GM12891 (cell line): Measurements from ENCODE around the gene TMEM59.

Experiments used
- POLR2A ChIP-seq: IDR thresholded peaks from 2 replicates; pipeline ENCODE4 v1.6.1; 2011; ENCODE audit warnings: low read depth, low read length, control low read depth
- POLR2AphosphoS5 ChIP-seq: IDR thresholded peaks from 2 replicates; pipeline ENCODE4 v1.6.1; 2011; ENCODE audit warnings: low read depth, low read length, control low read depth

DNA sequence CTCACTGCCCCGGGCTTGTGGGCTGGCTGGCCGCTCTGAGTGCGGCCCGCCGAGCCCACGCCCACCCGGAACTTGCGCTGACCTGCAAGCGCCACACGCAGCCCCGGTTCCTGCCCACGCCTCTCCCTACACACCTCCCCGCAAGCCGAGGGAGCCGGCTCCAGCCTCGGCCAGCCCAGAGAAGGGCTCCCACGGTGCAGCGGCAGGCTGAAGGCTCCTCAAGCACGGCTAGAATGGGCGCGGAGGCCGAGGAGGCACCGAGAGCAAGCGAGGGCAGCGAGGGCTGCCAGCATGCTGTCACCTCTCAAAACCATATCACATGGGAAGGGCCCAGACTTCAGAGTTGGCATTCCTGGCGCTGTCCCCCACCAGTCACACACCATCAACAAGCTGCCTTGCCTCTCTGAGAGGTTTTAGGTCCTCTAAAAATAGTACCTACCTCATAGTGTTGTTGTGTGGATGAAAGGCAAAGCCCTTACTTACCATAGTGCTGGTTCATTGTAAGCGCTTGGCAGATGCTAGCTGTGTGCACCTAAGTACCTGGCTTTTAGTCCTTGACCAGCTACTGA lies 48.4 kb downstream of the TMEM59 start:
- TF ChIP-seq POLR2A (no peak), POLR2AphosphoS5 (no peak)
